Hepatocyte (in vitro differentiated cells): ENCODE data around the gene DNER.

Experiments used
- CTCF ChIP-seq: fragments of 200-600 bp; sonication (generic); IDR thresholded peaks from 2 replicates; pipeline ENCODE4 v1.5.1; 2016; ENCODE audit warnings: antibody characterized with exemption, mild to moderate bottlenecking; ENCODE audit not compliant: poor library complexity
- EZH2 ChIP-seq: fragments of 200-600 bp; sonication (generic); IDR thresholded peaks from 2 replicates; pipeline ENCODE4 v1.6.1; 2016; ENCODE audit warnings: antibody characterized with exemption, mild to moderate bottlenecking, borderline replicate concordance

GRCh38 chr2:229488232-229488631, 226.1 kb downstream of the DNER start:
- TF ChIP-seq CTCF (no peak), EZH2 (no peak)
